GM13976 (cell line): Measurements from ENCODE around the gene OCSTAMP.
A peak's percentile ranks its signal among the peaks of the same experiment; 100 is the strongest.

Experiments used
- DNase-seq: peaks from one replicate; pipeline ENCODE4 v3.0.0; 2012; ENCODE audit warnings: low spot score
- in situ Hi-C: fragments of 300-500 bp; cut with MboI; formaldehyde crosslinking; loops from one replicate; pipeline ENCODE4 v1.12.0; 2022; ENCODE audit warnings: low sequenced_read_pairs, mixed read lengths, inconsistent platforms; ENCODE audit not compliant: unreplicated experiment
- TF ChIP-seq, protein P1 (sequence below): IDR thresholded peaks from 2 replicates; pipeline ENCODE4 v1.5.1; 2012; ENCODE audit warnings: borderline replicate concordance, mild to moderate bottlenecking; ENCODE audit not compliant: insufficient read depth; ENCODE audit errors: extremely low read depth, missing control alignments, control extremely low read depth

Gene OCSTAMP

DNA sequence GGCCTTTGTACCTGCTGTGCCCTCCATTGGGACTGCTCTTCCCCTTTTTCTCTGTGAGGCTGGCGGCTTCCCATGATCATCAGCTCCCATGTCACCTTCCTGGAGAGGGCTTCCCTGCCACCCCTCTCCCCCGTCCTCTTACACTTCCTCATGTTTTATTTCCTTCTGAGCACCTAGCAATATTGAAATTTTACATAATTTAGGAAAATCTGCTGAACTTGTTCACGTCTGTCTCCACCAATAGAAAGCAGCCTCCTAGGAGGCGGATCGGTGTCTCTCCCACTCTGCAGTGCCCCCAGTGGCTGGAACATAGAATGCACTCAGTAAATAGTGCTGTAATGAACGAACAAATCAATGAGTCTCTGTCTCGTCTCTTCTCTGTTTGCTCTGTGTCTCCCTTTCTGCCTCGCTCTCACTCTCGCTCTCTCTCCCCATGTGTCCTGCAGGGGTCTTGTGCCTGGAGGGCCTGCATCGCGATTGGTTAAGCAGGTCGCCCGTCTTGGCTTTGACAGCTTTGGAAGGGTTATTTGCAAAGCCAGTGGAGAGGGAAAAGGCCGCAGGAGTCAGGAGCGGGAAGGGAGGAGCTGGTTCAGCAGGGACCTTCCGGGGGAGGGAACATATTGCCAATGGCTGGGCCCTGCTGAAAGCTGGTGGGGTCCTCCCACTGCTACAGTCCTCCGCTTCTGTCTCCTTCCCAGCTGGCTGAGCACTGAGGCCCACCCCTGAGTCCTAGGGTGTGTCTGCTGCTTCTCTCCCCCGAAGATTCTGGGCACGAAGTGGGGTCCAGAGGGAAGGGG is 12.1 kb upstream of the OCSTAMP start:
- DNase-seq, result peak; percentile 82
- TF ChIP-seq, protein P1, sequence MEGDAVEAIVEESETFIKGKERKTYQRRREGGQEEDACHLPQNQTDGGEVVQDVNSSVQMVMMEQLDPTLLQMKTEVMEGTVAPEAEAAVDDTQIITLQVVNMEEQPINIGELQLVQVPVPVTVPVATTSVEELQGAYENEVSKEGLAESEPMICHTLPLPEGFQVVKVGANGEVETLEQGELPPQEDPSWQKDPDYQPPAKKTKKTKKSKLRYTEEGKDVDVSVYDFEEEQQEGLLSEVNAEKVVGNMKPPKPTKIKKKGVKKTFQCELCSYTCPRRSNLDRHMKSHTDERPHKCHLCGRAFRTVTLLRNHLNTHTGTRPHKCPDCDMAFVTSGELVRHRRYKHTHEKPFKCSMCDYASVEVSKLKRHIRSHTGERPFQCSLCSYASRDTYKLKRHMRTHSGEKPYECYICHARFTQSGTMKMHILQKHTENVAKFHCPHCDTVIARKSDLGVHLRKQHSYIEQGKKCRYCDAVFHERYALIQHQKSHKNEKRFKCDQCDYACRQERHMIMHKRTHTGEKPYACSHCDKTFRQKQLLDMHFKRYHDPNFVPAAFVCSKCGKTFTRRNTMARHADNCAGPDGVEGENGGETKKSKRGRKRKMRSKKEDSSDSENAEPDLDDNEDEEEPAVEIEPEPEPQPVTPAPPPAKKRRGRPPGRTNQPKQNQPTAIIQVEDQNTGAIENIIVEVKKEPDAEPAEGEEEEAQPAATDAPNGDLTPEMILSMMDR, result peak; percentile 73
- in situ Hi-C loops, result no loop called here

DNA sequence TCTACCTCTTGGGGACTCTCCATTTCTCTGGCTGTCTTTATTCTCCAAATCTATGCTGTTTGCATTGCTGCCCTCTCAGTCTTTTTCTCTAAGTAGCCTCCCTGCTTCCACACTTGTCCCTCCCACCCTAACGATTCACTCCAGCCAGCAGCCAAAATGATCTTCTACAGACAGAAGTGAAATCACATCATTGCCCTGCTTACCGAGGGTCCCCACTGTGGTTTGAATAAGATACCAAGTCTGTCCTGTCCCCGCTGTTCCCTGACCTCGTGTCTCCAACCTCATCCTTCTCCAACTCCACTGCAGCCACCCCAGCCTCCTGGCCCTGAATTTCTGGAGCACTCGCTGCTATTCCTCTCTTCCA is 11.5 kb upstream of the OCSTAMP start:
- in situ Hi-C loops, result no loop called here

DNA sequence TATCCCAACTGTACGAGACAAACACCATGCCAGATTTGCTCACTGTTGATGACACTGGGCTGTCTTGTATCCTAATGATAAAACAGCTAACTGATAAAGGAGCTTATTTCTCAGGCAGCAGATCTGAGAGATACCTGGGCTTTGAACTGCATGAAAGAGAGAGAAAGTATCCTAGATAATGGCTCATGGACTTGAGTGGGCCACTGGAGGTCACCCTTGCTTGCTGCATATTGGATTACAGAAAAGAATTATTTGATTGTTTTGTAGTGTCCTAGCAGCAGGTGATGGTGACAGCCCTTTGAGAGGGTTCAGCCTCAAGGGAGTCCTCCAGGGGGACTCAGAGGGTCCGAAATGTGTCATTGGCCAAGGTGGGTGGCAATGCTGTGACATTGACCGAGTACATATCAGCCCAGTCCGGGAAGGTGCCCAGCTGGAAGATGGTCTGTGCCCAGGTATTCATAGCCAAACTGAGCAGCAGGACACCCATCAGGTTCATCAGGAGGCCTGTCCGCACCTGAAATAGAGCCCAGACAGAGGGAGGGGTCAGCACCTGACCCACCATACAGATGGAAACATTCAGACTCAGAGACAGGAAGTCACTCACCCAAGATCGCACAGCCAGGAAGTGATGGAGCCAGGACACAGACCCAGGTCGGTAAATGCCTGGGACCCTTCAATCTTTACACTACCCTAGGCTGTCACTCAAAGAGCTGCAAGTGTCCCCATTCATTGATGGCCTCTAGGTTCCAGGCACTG is 9.4 kb upstream of the OCSTAMP start:
- TF ChIP-seq, protein P1, result no peak
- in situ Hi-C loops, result no loop called here
- no peak for DNase-seq

More for the DNA sequence above, 11.5 kb upstream of the OCSTAMP start:
- DNase-seq, result no peak
- TF ChIP-seq, protein P1, result no peak

DNA sequence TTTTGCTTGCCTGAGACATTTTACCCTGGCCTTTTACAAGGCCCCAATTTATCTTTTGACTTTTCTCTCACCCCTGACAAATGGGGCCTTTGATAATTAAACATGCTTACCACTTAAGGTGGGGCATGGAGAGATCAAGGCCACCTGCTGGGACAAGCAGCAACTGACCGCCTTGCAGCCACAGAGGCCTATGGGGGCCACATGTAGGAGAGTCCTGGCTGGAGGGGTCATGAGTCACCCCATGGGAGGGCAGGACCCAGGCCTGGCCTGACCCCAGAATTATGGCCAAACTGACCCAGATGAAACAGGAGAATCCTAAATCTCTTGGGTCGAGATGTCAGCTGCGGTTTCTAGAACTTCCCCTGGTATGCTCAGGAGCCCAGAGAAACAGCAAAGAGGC is 8.5 kb upstream of the OCSTAMP start:
- in situ Hi-C loops, result no loop called here

DNA sequence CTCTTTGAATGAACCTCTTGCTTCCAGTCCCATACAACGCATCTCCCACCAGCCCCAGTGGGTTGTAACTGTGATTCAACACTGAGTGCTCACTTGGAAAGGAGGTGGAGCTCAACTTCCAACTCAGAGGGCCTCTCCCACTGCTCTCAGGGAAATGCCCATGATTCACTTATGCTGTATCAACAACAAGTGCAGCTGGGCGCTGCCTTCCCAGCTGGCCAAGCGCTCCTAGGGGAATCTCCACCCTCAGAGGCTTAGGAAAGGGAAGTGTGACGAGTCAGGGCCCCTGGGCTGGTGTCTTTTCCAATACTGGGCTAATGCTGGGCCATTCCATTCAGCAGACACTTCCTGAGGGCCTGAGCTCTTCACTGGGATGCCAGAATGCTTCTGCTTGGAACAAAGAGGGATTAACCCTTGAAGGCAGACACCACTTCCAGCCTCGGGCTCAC is 8.1 kb upstream of the OCSTAMP start:
- in situ Hi-C loops, result no loop called here
- TF ChIP-seq, protein P1, result no peak
- no peak for DNase-seq

More for the DNA sequence above, 8.5 kb upstream of the OCSTAMP start:
- DNase-seq, result no peak
- TF ChIP-seq, protein P1, result no peak

DNA sequence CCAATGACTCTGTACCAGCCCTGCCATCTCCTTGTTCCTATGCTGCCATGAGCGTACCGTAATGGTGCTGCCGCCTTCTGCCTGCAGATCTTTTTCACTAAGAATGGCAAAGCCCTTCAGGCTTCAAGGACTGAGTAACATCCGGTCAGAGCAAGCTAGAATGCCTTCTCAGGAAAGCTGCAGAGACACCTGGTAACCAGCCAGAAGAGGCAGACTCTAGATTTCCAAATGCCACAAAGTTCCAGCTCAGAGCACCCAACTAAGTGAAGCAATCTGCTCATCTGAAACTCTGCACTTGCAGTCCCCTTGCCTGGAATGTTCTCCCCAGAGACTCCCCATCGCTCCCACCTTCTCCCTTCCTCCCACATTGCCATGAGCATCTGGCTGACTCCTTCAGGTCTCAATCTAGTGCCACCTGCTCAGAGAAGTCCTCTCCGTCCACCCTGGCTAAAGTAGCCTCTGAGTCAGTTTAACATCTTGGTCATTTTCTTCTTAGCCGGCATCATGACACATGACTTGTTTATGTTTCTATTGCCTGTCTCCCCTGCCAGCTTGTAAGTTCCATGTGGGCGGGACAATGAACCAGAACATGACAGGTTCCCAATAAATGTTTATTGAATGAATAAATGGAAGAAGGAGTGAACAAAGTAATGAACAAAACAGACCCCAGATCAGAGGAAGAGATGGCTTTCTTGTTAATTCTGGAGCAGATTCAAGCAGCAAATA is 6.9 kb upstream of the OCSTAMP start:
- in situ Hi-C loops, result no loop called here
- TF ChIP-seq, protein P1, result no peak
- no peak for DNase-seq
